OCI-LY7 (cell line): ENCODE results near the gene PDCL2. TPM values are rescaled to one million over a fixed set of nuclear protein-coding genes. Genes with fewer than 3 reads are reported as not detected.

Source experiments
- BruUV-seq: library from RNA; stranded (reverse); fragments of 400-500 nt; replicated peaks from 2 replicates; lab custom pipeline; 2021; lab: Mats Ljungman, UMichigan
- CTCF ChIA-PET: fragments of 300-600 bp; sonication (Branson Sonifier 250); formaldehyde crosslinking; loops from one replicate; lab custom pipeline; 2022; ENCODE audit warnings: antibody characterized with exemption; ENCODE audit not compliant: unreplicated experiment; lab: Charles Lee
- POLR2A ChIA-PET: fragments of 300-600 bp; sonication (Branson Sonifier 250); formaldehyde crosslinking; loops from one replicate; lab custom pipeline; 2022; ENCODE audit warnings: antibody characterized with exemption; lab: Charles Lee
- DNase-seq: peaks from one replicate; pipeline ENCODE4 v3.0.0-alpha.2; 2015; ENCODE audit warnings: low spot score
- H2AFZ ChIP-seq: fragments of 200-600 bp; sonication (generic), shearing (Covaris generic); 2 replicates; pipeline ENCODE4 v1.6.1; 2014; ENCODE audit warnings: mild to moderate bottlenecking, antibody characterized with exemption, low read length, moderate library complexity
- H3K27ac ChIP-seq: fragments of 200-600 bp; sonication (generic); 2 replicates; pipeline ENCODE4 v1.5.1; 2014; ENCODE audit warnings: mixed run types, low read depth, mild to moderate bottlenecking, moderate library complexity, low read length, inconsistent platforms; ENCODE audit not compliant: poor library complexity, severe bottlenecking
- H3K36me3 ChIP-seq: fragments of 200-600 bp; sonication (generic); 2 replicates; pipeline ENCODE4 v1.6.1; 2014; ENCODE audit warnings: mild to moderate bottlenecking, antibody characterized with exemption, low read length, moderate library complexity, mixed read lengths; ENCODE audit not compliant: insufficient read depth
- H3K4me1 ChIP-seq: fragments of 200-600 bp; sonication (generic); 2 replicates; pipeline ENCODE4 v1.5.1; 2014; ENCODE audit warnings: mild to moderate bottlenecking, low read length; ENCODE audit not compliant: insufficient read depth, poor library complexity, severe bottlenecking
- H3K4me2 ChIP-seq: fragments of 200-600 bp; sonication (generic); 2 replicates; pipeline ENCODE4 v1.6.1; 2014; ENCODE audit warnings: mild to moderate bottlenecking, low read length
- H3K4me3 ChIP-seq: fragments of 200-600 bp; sonication (generic); 2 replicates; pipeline ENCODE4 v1.5.1; 2014; ENCODE audit warnings: mild to moderate bottlenecking, low read depth, low read length; ENCODE audit not compliant: poor library complexity, severe bottlenecking
- H3K79me2 ChIP-seq: fragments of 200-600 bp; sonication (generic); 2 replicates; pipeline ENCODE4 v1.6.1; 2016; ENCODE audit warnings: low read depth, mild to moderate bottlenecking, low read length, moderate library complexity, mixed read lengths; ENCODE audit not compliant: insufficient read depth
- H3K9me2 ChIP-seq: fragments of 200-600 bp; sonication (generic); 2 replicates; pipeline ENCODE4 v1.6.1; 2016; ENCODE audit warnings: mild to moderate bottlenecking, low read length, mixed read lengths; ENCODE audit not compliant: insufficient read depth
- H3K9me3 ChIP-seq: fragments of 200-600 bp; sonication (generic); 2 replicates; pipeline ENCODE4 v1.6.1; 2014; ENCODE audit warnings: mild to moderate bottlenecking, mixed run types, low read length, mixed read lengths
- H4K20me1 ChIP-seq: fragments of 200-600 bp; sonication (generic); 2 replicates; pipeline ENCODE4 v1.6.1; 2014; ENCODE audit warnings: mild to moderate bottlenecking, antibody characterized with exemption, low read length, moderate library complexity, mixed read lengths; ENCODE audit not compliant: insufficient read depth
- EZH2phosphoT487 ChIP-seq: fragments of 200-600 bp; sonication (generic); IDR thresholded peaks from 2 replicates; pipeline ENCODE4 v1.6.1; 2018; ENCODE audit warnings: low read depth, borderline replicate concordance, mild to moderate bottlenecking, mixed run types, antibody characterized with exemption, low read length, moderate library complexity, mixed read lengths
- intact Hi-C: fragments of 100-400 bp; cut with micrococcal nuclease; formaldehyde crosslinking; loops from one replicate; pipeline ENCODE4 v1.10.0; 2022; ENCODE audit not compliant: unreplicated experiment
- total RNA-seq, 2 experiments: library from RNA; depleted of rRNA in 1 of 2; stranded (reverse); fragments of >200 nt in 1 of 2; shearing (Covaris generic) in 1 of 2; gene quantifications; 2 replicates each; pipeline ENCODE4 v1.2.3, GENCODE V29; 2014 to 2022
- TF ChIP-seq, protein P1 (sequence below): fragments of 200-600 bp; sonication (generic); conservative IDR thresholded peaks from 2 replicates; pipeline ENCODE4 v1.5.1; 2014; ENCODE audit warnings: mild to moderate bottlenecking, antibody characterized with exemption, low read length, moderate library complexity, mixed read lengths

The PDCL2 gene
- total RNA-seq, 2 experiments from 2014 or later = not detected

DNA sequence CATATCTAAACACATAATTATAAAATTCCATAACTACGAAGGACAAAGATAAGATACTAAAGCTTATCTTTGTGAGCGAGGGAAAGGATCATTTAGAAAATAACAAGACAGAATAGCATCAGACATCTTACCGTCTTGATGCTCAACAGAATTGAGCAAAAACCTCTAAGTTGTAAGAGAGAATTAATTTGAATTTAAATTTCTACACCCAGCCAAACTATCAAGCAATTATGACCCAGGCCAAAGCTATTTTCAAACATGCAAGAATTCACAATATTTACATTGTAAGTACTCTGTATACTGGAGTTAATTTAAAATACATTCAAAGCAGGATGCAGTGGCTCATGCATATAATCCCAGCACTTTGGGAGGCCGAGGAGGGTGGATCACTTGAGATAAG, 61.9 kb downstream of the PDCL2 start:
- CTCF ChIA-PET = no interaction called here
- BruUV-seq = no TSS peak
- Histone ChIP-seq H3K9me2 (no peaks in the 10 kb centered on the region), H3K9me3 (0 out of 2 replicates have a peak, but pooled peaks cover 7% of the 10 kb centered on the region), H3K27ac (no peak overlapping the region), H3K36me3 (no peaks in the 10 kb centered on the region), H2AFZ (no peak overlapping the region), H3K4me1 (no peaks in the 10 kb centered on the region), H3K79me2 (no peaks in the 10 kb centered on the region), H4K20me1 (no peaks in the 10 kb centered on the region), H3K4me2 (no peak overlapping the region), H3K4me3 (no peak overlapping the region)
- DNase-seq = no peak
- no peak for TF ChIP-seq EZH2phosphoT487
- TF ChIP-seq, protein P1, sequence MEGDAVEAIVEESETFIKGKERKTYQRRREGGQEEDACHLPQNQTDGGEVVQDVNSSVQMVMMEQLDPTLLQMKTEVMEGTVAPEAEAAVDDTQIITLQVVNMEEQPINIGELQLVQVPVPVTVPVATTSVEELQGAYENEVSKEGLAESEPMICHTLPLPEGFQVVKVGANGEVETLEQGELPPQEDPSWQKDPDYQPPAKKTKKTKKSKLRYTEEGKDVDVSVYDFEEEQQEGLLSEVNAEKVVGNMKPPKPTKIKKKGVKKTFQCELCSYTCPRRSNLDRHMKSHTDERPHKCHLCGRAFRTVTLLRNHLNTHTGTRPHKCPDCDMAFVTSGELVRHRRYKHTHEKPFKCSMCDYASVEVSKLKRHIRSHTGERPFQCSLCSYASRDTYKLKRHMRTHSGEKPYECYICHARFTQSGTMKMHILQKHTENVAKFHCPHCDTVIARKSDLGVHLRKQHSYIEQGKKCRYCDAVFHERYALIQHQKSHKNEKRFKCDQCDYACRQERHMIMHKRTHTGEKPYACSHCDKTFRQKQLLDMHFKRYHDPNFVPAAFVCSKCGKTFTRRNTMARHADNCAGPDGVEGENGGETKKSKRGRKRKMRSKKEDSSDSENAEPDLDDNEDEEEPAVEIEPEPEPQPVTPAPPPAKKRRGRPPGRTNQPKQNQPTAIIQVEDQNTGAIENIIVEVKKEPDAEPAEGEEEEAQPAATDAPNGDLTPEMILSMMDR = no peak
- POLR2A ChIA-PET = no interaction called here
- intact Hi-C loops = no loop called here

DNA sequence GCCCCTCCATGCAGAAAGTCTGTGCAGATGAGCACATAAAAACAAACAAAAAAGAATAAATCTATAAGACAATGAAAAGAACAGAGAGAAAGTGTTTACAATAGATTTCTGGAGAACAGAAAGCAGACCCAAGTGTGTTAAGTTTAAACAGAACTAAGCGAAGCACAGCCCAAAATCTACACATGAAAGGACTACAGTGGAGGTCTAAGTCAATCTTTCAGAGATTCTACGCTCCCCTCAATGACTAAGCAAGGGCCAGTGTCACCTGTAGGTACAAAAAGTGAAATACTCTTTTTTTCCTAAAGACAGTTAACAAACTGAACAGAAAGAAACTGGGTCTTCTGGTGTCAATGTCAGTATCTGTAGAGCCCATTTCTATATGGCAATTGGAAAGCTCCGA, 63.6 kb downstream of the PDCL2 start:
- no peak for DNase-seq
- H4K20me1 ChIP-seq = no peaks in the 10 kb centered on the region
- no peak overlapping the region for H3K27ac ChIP-seq
- POLR2A ChIA-PET = no interaction called here
- H2AFZ ChIP-seq = no peak overlapping the region
- intact Hi-C loops = no loop called here
- H3K9me3 ChIP-seq = 0 out of 2 replicates have a peak, but pooled peaks cover 7% of the 10 kb centered on the region
- TF ChIP-seq, protein P1 = no peak
- no peak for TF ChIP-seq EZH2phosphoT487
- CTCF ChIA-PET = no interaction called here
- no peak overlapping the region for H3K4me3 ChIP-seq
- H3K79me2 ChIP-seq = no peaks in the 10 kb centered on the region
- H3K9me2 ChIP-seq = no peaks in the 10 kb centered on the region
- H3K36me3 ChIP-seq = no peaks in the 10 kb centered on the region
- H3K4me2 ChIP-seq = no peak overlapping the region
- no peaks in the 10 kb centered on the region for H3K4me1 ChIP-seq
- BruUV-seq = no TSS peak

DNA sequence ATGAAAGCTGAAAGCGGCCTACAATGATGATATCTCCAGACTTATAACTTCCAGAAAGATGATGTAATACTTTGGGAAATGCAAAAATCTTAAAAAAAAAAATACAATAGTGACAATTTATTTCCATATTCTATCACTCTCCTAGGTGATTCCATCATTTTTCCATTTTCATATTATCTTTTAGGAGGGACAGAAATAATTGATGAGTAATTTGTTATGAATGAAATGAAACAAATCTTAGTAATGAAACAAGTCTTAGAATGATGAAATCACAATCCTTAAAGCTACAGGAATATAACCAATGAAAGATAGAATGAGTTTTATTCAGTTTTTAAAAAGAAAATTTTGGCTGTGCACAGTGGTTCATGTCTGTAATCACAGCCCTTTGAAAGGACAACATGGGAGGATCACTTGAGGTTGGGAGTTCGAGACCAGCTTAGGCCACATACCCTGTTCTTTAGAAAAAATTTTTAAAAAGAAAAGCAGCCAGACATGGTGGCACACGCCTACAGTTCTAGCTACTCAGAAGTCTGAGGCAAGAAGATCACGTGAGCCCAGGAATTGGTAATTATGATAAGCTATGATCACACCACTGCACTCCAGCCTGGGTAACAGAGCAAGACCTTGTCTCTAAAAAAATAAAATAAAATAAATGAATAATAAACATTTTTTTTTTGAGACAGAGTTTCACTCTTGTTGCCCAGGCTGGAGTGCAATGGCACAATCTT, 67.0 kb downstream of the PDCL2 start:
- no TSS peak for BruUV-seq

More for the DNA sequence above, 67.0 kb downstream of the PDCL2 start:
- CTCF ChIA-PET = no interaction called here
- Histone ChIP-seq H3K79me2 (no peaks in the 10 kb centered on the region), H4K20me1 (no peaks in the 10 kb centered on the region), H3K4me2 (no peak overlapping the region), H3K4me3 (no peak overlapping the region), H3K27ac (no peak overlapping the region), H3K36me3 (no peaks in the 10 kb centered on the region), H3K9me3 (0 out of 2 replicates have a peak, but pooled peaks cover 2% of the 10 kb centered on the region), H3K4me1 (no peaks in the 10 kb centered on the region), H3K9me2 (no peaks in the 10 kb centered on the region), H2AFZ (no peak overlapping the region)
- POLR2A ChIA-PET = interaction anchor here (1.1 kb wide), 1 partner anchor 27 kb away, joined by 3 read pairs; no protein-coding TSS in a partner anchor
- DNase-seq = no peak
- no peak for TF ChIP-seq EZH2phosphoT487
- TF ChIP-seq, protein P1 = no peak
- intact Hi-C loops = no loop called here
